SK-N-MC (cell line): ENCODE data around the gene OR6K2.

ENCODE experiments used
- EZH2 ChIP-seq: fragments of 200-600 bp; sonication (generic); IDR thresholded peaks from one replicate; pipeline ENCODE4 v1.6.1; 2017; ENCODE audit warnings: antibody characterized with exemption
- FOXP2 ChIP-seq: optimal IDR thresholded peaks from 2 replicates; pipeline ENCODE3; 2011; ENCODE audit warnings: mild to moderate bottlenecking, moderate library complexity; ENCODE audit not compliant: insufficient read depth; ENCODE audit errors: extremely low read length, control extremely low read depth
- POLR2AphosphoS5 ChIP-seq: IDR thresholded peaks from 2 replicates; pipeline ENCODE4 v1.6.1; 2012; ENCODE audit warnings: mild to moderate bottlenecking, low read depth, low read length, borderline replicate concordance

- TF ChIP-seq POLR2AphosphoS5 = no peak
- TF ChIP-seq EZH2 = no peak
- TF ChIP-seq FOXP2 = no peak
Measured at GRCh38 chr1:158735848-158736247, 35.4 kb upstream of the OR6K2 start.
